Renal cortex interstitium (tissue), 15 donors: ENCODE measurements around the gene NR1D2. TPM values are rescaled to one million over a fixed set of nuclear protein-coding genes. Genes with fewer than 3 reads are reported as not detected.
"Not testable (repeated sequence)": the region's sequence is repeated elsewhere in the genome, so short reads cannot be mapped to it uniquely, and the experiment has no call there.

ENCODE experiments used
- DNase-seq, 11 donors: peaks; one replicate each; pipeline ENCODE4 v3.0.0-alpha.2; 2013; ENCODE audit warnings: low read depth in 9 of 11, low spot score in 4 of 11; ENCODE audit errors: extremely low read depth in 1 of 11
- long read RNA-seq, 16 experiments: transcript quantifications; one replicate each; lab custom pipeline, GENCODE V29; 2026
- polyA plus RNA-seq, 3 donors: library from polyadenylated mRNA; unstranded; fragments of 120-200 nt; gene quantifications; one replicate each; pipeline ENCODE4 v1.2.1, GENCODE V29; 2013; ENCODE audit not compliant: insufficient read length in 3 of 3

Gene NR1D2
- polyA plus RNA-seq: 10 to 100 TPM; 35.5 to 45.4 (median 40.8) TPM
- long read RNA-seq, donor 1, full-length matches to known transcripts: 8 of 8 reads
- long read RNA-seq, donor 1, partial matches to known transcripts: 0 of 8 reads
- long read RNA-seq, donor 1, other reads (novel, unspliced or antisense): 0 of 8 reads
- long read RNA-seq, donor 2, full-length matches to known transcripts: 4 of 4 reads
- long read RNA-seq, donor 2, partial matches to known transcripts: 0 of 4 reads
- long read RNA-seq, donor 2, other reads (novel, unspliced or antisense): 0 of 4 reads
- long read RNA-seq, donor 3, full-length matches to known transcripts: 12 of 41 reads
- long read RNA-seq, donor 3, partial matches to known transcripts: 29 of 41 reads
- long read RNA-seq, donor 3, other reads (novel, unspliced or antisense): 0 of 41 reads
- long read RNA-seq, donor 4, full-length matches to known transcripts: 6 of 6 reads
- long read RNA-seq, donor 4, partial matches to known transcripts: 0 of 6 reads
- long read RNA-seq, donor 4, other reads (novel, unspliced or antisense): 0 of 6 reads
- long read RNA-seq, donor 5: 0 reads
- long read RNA-seq, donor 6, full-length matches to known transcripts: 6 of 6 reads
- long read RNA-seq, donor 6, partial matches to known transcripts: 0 of 6 reads
- long read RNA-seq, donor 6, other reads (novel, unspliced or antisense): 0 of 6 reads
- long read RNA-seq, donor 7, full-length matches to known transcripts: 8 of 8 reads
- long read RNA-seq, donor 7, partial matches to known transcripts: 0 of 8 reads
- long read RNA-seq, donor 7, other reads (novel, unspliced or antisense): 0 of 8 reads
- long read RNA-seq, donor 8, full-length matches to known transcripts: 15 of 15 reads
- long read RNA-seq, donor 8, partial matches to known transcripts: 0 of 15 reads
- long read RNA-seq, donor 8, other reads (novel, unspliced or antisense): 0 of 15 reads
- long read RNA-seq, donor 9, full-length matches to known transcripts: 5 of 5 reads
- long read RNA-seq, donor 9, partial matches to known transcripts: 0 of 5 reads
- long read RNA-seq, donor 9, other reads (novel, unspliced or antisense): 0 of 5 reads
- long read RNA-seq, donor 10, full-length matches to known transcripts: 3 of 3 reads
- long read RNA-seq, donor 10, partial matches to known transcripts: 0 of 3 reads
- long read RNA-seq, donor 10, other reads (novel, unspliced or antisense): 0 of 3 reads
- long read RNA-seq, donor 11, full-length matches to known transcripts: 4 of 4 reads
- long read RNA-seq, donor 11, partial matches to known transcripts: 0 of 4 reads
- long read RNA-seq, donor 11, other reads (novel, unspliced or antisense): 0 of 4 reads
- long read RNA-seq, donor 12, full-length matches to known transcripts: 2 of 2 reads
- long read RNA-seq, donor 12, partial matches to known transcripts: 0 of 2 reads
- long read RNA-seq, donor 12, other reads (novel, unspliced or antisense): 0 of 2 reads
- long read RNA-seq, donor 13, full-length matches to known transcripts: 12 of 12 reads
- long read RNA-seq, donor 13, partial matches to known transcripts: 0 of 12 reads
- long read RNA-seq, donor 13, other reads (novel, unspliced or antisense): 0 of 12 reads
- long read RNA-seq, donor 14, full-length matches to known transcripts: 4 of 4 reads
- long read RNA-seq, donor 14, partial matches to known transcripts: 0 of 4 reads
- long read RNA-seq, donor 14, other reads (novel, unspliced or antisense): 0 of 4 reads
- long read RNA-seq, donor 15, full-length matches to known transcripts: 5 of 5 reads
- long read RNA-seq, donor 15, partial matches to known transcripts: 0 of 5 reads
- long read RNA-seq, donor 15, other reads (novel, unspliced or antisense): 0 of 5 reads
- long read RNA-seq, donor 16, full-length matches to known transcripts: 16 of 16 reads
- long read RNA-seq, donor 16, partial matches to known transcripts: 0 of 16 reads
- long read RNA-seq, donor 16, other reads (novel, unspliced or antisense): 0 of 16 reads

DNA sequence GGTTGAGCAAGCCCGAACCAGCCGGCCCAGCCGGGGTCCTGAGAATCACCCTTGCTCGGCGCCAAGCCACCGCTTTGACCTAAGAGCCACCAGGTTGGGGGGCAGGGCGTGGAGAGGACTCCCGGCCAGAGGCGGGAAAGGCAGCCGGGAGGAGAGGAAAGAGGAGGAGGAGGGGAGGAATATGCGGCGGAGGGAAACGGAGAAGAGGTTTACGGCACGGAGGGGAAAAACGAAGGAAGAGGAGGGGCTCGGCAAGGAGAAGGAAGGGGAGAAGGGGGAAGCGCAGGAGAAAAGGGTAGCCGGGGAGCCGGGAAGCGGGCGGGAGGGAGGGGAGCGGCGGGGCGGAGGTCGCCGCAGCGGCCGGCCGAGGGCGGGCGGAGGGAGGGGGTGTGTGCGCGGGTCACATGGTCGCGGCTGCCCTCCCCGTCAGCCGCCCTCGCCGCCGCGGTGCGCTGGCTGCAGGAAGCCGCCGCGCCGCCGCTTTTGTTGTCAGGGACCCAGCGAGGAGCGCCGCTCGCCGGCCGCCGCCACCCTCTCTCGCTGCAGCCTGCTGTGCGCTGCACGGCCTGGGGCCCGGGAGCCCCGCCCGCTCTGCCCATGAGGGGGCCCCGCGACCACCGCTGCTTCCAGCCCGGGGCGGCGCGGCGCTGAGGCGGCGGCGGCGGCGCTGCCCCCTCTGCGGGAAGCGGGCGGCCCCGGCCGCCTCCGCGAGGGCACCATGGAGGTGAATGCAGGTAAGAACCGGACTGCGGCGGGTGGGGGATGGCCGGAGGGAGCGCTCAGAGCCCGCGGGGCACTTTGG, at the start of gene NR1D2:
NR1D2 (plus strand) TSS at position 426 of the 802 bp plus-strand sequence; CDS start at position 719, 293 bp downstream.
- peak in 10 of 11 donors; percentile 53 to 78 (median 72) for DNase-seq

DNA sequence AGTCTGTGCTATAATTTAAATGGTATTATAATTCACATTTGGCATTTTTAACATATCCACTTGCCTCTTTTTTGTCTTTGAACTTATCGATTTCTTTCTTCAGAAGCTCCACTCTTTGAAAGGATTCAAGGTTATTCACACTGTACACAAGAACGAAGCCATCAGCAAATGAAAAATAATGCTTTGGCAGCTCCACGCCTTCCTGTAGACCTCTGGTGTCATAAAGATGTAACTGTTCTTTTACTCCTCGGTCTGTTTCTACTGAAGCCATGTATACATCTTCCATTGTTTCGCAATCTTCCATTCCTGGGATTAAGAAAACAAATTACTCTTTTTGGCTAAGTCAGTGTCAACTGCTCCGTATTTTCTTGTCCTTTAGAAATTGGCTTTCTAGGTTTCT, 44.3 kb upstream of the NR1D2 start:
- no peak for DNase-seq

GRCh38 chr3:23904545-23904944, 40.5 kb upstream of the NR1D2 start:
- DNase-seq: no peak

- no peak for DNase-seq
These were observed 35.7 kb upstream of the NR1D2 start for GRCh38 chr3:23909341-23909740.

DNA sequence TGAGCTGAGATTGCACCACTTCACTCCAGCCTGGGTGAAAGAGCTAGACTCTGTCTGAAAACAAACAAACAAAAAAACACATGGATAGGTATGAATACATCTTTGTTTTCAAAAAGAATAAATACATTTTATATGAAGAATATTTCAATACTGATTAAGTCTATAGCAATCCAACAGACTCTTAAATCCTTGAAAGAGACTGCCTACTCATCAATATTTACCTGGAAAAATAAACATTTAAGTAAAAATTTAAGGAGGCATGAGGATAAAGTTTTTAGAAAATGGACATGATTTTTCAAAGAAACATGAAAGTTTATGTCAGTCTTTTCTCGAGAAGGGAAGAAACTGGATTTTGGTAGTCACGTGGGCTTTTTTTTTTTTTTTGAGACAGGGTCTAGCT, 33.7 kb upstream of the NR1D2 start:
- no peak for DNase-seq

DNA sequence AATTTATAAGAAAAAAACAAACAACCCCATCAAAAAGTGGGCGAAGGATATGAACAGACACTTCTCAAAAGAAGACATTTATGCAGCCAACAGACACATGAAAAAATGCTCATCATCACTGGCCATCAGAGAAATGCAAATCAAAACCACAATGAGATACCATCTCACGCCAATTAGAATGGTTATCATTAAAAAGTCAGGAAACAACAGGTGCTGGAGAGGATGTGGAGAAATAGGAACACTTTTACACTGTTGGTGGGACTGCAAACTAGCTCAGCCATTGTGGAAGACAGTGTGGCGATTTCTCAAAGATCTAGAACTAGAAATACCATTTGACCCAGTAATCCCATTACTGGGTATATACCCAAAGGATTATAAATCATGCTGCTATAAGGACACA, 32.8 kb upstream of the NR1D2 start:
- DNase-seq: not testable (repeated sequence)

DNA sequence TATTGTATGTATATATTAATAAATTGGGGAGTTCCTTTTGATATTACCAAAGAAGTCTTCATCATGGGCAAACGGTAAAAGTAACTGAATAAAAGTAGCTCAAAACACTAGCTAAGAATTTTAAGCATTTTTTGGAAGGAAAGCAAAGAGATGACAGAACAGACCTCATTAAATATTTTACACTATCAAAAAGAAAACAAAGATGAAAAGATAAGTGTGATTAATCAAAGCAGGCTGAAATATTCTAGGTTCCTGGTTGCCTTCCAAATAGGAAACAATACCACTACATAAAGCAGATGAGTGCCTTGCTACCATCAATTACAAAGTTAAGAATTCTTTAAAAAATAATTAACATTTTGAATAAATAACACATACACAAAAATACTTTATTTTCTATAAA, 31.9 kb upstream of the NR1D2 start:
- no peak for DNase-seq

GRCh38 chr3:23913873-23914743, 31.0 kb upstream of the NR1D2 start:
- DNase-seq: no peak

DNA sequence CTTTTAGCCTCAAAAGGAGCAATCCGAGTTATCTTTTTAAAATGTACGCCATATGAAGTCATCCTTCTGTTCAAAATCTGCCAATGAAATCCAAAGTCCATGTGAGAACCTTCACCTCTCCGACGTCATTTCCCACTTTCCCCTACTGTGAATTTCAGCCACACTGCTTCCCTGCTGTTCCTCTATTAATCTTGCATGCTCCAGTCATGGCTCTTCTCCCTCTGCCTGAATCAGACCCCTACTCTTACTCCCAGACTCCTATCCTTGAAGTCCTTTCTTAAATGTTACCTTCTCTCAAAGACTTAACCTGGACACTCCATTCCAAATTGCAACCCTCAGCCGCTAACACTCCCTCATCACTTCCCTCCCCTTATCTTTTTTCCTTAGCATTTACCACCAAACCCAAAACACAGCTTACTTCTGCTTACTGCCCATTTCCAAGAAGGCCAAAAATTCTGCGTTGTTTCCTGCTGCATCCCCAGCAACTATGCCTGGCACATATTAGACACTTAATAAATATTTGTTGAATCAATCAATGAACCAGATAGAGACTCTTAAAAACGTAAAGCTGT, 29.5 kb upstream of the NR1D2 start:
- no peak for DNase-seq

DNA sequence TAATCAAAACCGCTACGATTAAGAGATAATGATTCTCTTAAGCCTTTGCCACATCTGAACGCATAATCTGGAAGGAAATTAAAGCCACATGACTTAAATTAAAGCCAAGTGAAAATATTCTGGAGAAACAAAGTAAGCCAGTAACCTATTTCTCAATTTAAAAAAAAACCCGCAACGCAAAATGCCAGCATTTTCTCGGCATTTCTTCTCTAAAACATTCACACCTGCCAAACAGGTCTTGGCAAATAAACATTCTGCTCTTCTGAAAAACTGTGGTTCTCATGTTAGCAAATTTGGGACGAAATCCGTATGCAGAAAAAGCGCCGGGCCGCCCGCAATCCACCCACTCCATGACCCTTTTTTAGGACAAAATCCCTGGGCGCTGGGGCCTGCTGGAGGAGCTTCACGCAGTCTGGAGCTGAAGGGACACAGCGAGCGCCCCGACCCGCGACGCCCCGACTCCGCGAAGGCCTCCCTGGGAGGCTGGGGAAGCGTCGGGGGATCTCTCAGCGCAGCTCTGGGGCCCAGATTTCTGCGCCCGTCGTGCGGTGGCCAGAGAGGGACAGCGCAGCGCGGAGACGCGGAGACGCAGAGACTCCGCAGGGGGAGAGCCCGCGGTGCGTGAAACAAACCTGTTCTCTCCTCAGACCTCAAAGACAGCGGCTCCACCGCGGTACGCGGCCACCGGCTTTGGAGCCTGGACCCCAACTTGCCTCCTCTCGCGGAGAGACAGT, 28.8 kb upstream of the NR1D2 start:
- no peak for DNase-seq

GRCh38 chr3:23916886-23917678, 28.0 kb upstream of the NR1D2 start, which contains the start of the genes NKIRAS1 and RPL15:
Gene NKIRAS1, minus strand, starts transcription at chr3:23916990. Its CDS starts 6,086 bp downstream, at chr3:23910904.
Gene RPL15, plus strand, starts transcription at chr3:23917132. Its CDS starts 728 bp downstream, at chr3:23917860.
- peak; percentile 90 to 98 (median 96) for DNase-seq

- peak in 9 of 11 donors; percentile 39 to 64 (median 50) for DNase-seq
These were observed 27.3 kb upstream of the NR1D2 start for GRCh38 chr3:23917679-23918303.

DNA sequence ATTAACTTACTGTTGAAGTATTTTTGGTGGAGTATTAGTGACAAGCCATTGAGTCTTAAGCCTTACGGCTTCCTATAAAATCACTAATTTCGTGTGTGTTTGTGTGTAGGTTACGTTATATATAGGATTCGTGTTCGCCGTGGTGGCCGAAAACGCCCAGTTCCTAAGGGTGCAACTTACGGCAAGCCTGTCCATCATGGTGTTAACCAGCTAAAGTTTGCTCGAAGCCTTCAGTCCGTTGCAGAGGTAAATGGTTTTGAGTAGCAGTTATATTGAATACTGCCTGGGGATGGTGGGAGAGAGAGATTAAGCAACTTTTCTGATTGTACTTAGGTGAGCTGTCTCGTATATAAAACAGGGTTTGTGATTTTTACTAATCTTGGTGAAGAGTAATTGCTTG, 26.8 kb upstream of the NR1D2 start:
- DNase-seq: not testable (repeated sequence)

DNA sequence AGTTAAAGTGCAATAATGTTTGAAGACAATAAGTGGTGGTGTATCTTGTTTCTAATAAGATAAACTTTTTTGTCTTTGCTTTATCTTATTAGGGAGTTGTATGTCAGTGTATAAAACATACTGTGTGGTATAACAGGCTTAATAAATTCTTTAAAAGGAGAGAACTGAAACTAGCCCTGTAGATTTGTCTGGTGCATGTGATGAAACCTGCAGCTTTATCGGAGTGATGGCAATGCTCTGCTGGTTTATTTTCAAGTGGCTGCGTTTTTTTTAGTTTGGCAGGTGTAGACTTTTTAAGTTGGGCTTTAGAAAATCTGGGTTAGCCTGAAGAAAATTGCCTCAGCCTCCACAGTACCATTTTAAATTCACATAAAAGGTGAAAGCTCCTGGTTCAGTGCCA, 25.5 kb upstream of the NR1D2 start:
- DNase-seq: no peak
